HG03521 (cell line): Measurements from ENCODE around the gene TPP2.

ENCODE experiments used
- ATAC-seq: cut with Tn5 transposase; IDR thresholded peaks from one replicate; pipeline ENCODE4 v1.9.1; 2021; ENCODE audit warnings: mild to moderate bottlenecking, moderate library complexity; ENCODE audit not compliant: unreplicated experiment

Gene TPP2

DNA sequence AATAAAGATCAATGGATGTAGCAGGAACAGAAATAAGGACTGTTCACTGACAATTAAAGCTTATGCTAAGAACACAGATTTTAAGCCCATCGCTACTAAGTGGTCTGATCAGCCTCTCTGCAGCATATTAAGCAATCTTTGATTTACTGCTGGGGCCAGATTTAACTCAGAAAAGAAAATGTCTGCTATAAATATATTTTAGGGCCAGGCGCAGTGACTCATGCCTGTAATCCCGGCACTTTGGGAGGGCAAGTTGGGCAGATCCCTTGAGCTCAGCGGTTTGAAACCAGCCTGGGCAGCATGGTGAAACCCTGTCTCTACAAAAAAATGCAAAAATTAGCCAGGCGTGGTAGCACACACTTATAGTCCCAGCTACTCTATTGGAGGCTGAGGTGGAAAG is 55.1 kb downstream of the TPP2 start:
- no peak for ATAC-seq

DNA sequence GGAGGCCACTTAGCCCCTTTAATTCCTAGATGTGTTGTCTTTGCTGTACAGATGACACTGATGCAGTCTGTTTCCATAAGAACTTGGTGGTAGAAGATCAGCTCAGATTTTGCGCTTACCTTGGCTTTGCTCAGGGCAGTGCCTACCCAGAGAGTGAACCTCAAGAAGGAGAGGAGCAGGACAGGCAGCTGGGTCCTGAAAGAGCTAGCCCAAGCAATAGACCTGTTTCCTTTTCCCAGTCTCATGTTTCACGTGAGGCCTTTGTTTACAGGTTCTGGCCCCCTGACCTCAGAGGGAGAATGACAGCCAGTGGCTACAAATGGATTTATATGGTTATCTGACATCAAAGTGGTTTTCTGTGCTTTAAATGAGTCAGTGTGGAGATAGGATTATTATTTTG is 58.0 kb downstream of the TPP2 start:
- ATAC-seq, result no peak

DNA sequence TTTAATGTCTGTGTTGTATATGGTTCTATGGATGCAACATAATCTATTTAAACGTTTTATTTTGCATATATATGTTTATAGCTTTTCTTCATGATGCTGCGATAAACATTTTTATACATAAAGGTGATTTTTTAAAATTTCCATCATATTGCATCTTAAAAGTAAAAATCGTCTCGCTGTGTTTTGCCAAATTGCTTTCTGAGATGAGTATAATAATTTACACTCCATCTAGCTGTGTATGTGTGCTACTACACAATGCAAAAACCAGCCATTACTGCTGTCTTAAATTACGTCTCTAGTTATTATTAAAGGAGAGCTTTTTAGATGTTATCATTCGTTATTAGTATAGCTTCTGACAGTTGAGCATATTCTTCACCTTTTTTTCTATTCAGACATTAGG is 60.8 kb downstream of the TPP2 start:
- no peak for ATAC-seq

DNA sequence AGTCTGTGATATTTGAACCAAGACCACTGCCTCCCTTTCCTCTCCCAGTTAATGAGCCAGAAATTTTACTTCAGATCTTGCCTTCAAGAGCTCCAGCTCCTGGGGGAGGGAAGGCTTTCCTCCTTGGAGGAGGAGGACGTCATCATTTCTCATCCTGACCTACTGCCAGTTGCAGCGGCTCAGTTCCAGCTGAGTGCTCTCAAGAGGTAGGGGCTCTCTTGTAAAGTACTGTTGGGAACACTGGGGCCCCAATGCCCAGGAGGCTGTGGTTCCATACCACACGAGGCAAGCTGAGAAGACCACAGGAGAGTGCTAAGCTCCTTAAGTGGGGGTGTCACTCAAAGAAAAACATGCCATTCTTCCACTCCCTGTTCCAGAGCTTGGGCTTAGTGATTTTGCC is 61.9 kb downstream of the TPP2 start:
- ATAC-seq, result no peak

DNA sequence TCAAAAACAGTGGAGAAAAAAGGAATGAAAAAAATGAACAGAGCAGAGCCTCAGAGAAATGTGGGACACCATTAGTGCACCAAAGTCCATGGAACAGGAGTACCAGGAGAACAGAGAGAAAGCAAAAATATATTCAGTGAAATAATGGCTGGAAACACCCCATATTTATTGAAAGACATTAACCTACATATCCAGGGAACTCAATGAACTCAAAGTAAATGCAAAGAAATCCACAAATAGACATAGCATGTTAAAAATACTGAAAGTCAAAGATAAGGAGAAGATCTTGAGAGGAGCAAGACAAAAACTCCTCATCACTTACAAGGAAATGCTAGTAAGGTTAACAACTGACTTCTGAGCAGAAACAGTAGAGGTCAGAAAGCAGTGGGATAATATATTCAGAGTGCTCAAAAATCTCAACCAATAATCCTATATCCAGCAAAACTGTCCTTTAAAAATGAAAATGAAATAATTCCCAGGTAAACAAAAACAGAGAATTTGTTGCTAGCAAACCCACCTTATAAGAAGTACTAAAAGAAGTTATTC is 62.5 kb downstream of the TPP2 start:
- ATAC-seq, result no peak

DNA sequence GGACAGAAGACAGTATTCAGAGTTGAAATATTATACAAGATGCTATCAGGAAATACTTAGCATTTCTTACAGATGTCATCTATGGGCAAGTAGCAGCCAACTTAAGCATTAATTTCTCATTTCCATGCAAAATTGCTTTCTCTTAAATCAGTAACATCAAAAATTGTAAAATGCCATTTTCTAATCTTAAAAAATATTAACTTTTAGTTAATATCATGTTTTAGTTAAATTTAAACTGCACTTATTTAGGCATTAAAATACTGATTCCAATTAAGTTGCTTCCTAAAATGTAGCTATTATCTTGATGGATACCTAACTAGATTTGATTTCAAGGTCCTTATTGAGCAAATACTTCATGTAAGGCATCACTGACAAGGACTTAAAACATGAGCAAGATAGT is 70.2 kb downstream of the TPP2 start:
- ATAC-seq, result no peak

DNA sequence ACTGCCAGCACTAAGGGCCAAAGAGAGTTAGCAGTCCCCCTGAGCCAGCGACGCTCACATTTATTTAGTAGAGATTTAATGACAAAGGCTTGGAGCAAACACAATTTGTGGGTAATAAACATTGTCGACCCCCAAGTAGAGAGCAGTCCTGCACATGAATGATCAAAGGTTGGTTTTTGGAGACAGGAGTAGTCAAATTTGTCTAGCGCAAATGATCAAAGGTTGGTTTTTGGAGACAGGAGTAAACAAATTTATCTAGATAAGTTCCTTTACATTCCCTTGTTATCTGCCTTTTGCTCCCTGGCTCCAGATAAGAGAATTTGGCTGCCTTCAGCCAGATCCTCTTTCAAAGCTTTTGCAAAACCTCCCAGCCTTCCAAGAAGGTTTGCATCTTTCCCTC is 71.1 kb downstream of the TPP2 start:
- no peak for ATAC-seq

DNA sequence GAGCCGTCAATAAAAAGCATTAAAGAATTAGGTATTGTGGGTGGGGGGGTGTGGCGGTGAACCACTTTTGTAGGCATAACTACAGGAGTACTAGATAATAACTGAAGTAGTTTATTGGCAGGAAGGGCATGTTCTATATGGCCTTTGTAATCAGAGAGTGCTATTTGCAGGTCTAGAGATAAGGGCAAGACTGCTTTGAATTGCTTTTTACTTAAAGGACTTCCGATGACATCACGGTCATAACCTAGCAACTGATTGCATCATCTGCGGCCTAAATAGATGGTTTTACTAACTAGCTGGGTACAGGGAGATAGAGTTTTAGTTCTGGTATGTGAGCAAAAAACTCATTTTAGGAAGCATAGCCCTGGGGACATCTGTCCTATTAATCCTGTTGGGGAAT is 73.3 kb downstream of the TPP2 start:
- no peak for ATAC-seq

DNA sequence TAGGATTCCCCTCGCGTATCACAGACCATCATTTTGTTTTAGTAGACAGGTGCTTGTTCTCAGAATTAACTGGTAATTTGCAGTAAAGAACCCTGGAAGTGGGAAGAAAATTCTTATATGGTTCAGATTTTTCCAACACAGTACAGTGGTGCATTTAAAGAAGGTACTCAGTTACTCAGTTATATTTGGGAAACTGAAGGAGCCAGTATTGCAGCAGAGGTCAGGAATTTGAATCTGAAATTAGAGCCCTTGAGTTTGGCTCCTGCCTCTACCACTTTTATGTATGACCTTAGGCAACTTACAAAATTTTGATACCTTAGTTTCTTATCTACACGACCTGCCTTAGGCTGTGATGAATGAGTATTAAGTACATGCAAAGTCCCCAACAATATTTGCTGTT is 78.3 kb downstream of the TPP2 start:
- no peak for ATAC-seq

DNA sequence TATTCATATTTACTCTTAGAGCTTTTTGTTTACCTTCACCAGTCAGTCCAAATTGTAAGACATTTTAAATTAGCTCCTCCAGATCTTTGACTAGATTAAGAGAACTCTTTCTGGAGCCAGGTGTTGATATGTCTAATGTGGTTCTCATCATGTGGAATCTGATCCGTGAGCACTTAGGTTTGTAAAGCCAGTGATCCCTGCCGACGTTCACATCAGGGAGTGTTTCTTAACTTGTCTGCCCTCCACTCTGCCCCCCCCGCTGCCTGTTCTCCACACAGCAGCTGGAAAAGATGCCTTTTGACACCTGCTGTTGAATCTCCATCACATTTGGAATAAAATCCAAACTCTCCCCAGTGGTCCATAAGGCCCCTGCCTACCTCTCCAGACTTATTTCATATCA is 80.3 kb downstream of the TPP2 start:
- ATAC-seq, result no peak

DNA sequence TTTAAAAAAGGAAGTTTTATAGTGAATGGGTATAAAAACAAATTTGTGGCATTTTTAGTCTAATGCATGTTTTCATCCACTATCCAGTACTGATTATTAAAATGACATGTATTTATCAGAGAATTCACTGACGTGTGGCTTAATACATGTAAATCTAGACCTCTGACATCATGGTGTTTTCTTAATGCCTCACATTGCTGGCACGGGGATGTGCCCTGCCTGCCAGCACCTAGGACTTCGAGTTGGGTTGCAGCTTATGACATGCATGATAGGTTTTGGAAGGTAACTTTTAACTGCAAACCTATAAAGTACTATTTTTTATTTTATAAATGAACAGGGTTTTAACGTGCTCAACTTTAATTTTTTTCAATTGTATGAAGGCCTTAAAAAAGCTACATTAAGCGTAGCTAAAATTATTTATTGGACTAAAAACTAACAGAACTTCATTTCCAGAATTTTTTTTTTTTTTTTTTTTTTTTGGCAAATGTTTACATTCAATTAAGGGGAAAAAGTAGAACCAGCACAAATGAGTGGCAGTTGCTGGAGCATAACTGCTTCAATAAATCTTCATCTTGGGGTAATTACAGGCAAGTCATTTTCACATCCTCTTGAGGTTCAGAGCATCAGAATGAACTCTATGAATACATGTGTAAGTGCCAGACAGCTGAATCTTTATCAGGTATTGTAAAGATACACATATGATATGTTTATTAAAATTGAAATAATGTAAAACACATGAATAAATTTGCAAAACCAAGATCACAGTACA is 81.7 kb downstream of the TPP2 start:
- ATAC-seq, result no peak

DNA sequence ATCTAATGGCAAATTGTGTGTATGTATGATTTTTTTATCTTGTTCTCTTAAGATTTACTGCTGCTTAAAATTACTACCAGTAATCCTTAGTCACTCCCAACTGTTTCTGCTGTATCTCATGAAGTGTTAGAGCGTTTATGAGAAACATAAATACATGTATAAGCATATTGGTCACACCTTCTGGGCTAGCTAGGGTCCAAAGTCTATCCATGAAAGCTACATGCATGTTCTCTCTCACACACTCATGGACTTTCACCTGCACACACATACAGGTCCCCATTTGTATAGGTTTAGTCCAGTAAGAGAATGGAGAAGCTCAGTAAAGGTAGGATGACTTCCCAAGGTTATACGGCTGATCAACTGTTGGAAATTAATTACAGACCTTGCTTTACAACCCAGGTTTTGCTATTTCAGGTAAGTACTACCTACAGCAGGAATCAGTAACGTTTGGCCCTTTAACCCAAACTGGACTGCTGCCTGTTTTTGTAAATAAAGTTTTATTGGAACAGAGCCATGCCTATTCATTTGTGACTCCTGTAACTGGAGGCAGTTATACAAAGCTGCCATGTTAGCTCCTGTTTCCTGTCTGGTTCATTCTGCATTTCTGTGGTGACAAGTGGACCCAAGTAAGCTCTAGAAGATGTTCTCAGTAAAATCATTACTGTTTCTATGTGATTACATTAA is 82.8 kb downstream of the TPP2 start:
- ATAC-seq, result no peak

DNA sequence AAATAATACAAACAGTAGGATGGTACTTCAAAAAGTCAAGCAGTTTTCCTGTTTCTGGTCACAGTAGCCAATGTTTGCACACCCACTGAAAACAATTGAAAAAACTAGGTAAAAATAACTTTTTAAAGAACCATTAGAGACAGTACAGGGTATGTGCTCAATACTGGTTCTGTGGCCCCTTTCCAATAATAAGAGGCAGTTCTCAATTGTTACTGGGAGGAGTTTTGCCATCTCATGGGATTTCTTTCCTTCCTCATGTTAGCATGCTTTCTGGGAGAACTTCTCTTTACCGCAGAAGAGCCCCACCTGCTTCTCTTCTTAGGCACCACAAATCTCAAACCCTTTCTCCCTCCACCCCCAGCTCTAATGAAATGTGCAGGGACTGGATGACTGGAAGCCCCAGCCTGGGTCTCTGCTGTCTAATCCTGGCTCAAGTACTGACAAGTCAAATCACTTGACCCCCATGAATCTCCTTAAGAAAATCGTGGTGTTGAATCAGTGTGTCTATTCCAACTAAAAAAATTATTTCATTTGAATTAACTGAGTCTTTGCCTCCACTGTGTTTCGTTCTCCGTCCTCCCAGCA is 83.4 kb downstream of the TPP2 start:
- no peak for ATAC-seq

DNA sequence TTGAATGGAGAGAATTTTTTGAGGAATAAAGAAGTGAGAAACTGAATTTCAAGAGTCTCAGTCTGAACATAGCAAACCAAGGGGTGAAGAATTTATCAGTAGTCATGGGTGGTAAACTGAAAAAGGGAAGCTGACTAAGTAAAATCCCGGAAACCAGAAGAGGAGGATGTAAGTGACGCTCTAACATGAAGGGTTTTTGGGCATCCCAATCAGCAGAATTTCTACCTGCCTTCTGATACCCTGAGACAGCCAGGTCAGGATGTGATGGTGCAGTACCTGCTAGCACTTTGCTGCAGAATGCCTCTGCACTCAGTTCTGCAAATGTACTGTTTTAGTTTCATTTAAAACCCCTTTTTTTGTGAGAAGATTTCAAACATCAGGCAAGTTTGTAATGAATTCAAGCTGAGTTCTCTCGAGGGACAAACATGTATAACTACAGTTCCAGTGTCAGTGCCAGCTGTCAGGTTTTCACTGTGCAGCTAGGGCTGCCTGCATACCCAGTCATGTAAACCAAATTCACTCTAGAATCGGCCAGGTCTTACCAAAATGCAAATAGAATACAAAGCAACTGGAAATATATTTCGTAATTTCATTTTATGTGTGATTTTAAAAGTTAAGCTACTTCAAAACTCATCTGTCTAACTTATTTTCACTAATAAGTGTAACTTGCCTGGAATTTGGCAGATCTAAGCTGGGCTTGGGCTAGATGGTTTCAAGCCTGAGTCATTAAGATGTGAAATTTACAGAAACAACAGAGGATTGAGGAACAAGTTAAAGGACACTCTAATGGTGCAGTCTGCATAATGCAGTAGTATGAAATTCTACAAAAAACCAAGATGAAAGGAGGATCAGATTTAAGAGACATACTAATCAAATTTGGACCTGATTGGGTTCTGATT is 84.3 kb downstream of the TPP2 start:
- ATAC-seq, result no peak

DNA sequence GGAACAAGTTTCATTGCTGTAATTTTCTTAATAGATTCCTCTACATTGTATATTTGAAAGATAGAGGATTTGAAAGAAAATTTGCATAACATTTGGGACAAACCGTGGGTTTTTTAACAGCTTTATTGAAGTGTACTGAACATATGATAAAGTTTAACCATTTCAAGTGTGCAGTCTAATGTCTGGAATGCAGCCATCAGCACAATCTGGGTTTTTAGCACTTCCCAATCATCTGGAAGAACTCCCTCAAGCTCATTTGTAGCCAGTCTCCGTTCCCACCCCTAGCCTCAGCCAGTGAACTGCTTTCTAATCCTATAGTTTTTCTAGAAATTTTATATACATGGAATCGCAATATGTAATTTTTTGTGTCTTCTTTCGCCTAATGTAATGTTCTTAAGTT is 85.4 kb downstream of the TPP2 start:
- no peak for ATAC-seq

DNA sequence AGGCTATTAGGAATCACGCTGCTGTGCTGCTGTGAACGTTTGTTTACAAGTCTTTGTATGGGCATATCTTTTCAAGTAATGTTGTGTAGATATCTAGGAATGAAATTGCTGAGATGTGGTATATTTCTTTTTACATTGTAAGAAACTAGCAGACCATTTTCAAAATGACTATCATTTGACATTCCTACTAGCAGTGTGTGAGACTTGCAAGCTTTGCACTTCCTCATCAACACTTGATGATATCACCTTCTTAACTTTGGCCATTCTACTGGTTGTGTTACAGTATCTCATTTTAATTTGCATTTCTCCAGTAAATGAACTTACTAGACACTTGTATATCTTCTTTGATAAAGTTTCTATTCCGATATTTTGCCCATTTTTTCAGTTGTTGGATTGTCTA is 85.9 kb downstream of the TPP2 start:
- ATAC-seq, result no peak

DNA sequence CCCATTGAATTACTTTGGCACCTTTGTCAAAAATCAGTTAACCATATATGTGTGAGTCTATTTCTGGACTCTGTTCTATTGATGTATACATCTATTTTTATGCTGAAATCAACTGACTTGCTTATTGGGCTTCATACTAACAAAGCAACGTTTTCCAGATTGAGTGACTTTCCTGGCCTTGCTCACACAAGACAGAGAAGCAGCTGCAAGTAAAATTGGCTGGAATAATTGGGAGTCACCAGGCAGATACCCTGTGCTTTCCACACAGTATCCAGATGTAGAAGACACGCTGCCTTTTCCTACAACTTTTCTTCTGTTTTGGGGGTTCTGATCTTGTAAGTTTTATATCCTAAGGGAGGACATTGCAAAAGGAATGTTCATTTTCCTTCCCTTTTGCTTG is 86.9 kb downstream of the TPP2 start:
- ATAC-seq, result no peak

DNA sequence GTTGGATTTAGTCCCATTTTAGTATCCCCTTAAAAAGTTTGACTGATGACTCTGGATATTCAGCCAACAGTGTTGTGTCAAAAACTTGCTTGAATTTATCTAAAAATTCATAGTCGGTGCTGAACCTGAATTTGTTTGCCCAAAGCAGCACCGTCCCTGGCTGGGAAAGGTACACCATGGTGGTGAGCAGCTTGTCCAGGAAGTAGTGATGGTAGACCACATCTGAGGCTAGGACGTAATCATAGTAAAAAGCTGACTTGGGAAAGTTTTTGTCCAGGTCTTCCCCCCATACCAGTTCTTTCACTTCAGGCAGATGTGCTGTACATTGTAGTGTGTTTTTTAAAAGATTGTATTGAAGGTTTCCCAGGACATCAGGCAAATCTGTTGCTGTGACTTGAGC is 89.2 kb downstream of the TPP2 start:
- no peak for ATAC-seq

DNA sequence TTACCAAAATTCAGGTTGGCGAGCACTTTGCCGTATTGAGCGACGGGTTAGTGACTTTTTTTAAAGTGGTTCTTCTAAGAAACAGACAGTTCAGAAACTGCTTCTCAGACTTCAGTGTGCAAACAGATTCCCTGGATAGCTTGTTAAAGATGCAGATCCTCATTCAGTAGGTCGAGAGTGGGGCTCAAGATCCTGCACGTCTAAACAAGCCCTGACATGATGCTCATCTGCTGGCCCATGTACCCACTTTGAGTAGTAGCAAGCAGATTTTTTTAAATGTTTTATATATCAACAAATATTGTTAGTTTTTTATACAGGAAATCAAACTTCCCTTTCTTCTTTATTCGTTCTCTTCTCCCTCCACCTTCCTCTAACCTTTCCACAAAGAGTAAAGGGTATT is 90.7 kb downstream of the TPP2 start:
- no peak for ATAC-seq

DNA sequence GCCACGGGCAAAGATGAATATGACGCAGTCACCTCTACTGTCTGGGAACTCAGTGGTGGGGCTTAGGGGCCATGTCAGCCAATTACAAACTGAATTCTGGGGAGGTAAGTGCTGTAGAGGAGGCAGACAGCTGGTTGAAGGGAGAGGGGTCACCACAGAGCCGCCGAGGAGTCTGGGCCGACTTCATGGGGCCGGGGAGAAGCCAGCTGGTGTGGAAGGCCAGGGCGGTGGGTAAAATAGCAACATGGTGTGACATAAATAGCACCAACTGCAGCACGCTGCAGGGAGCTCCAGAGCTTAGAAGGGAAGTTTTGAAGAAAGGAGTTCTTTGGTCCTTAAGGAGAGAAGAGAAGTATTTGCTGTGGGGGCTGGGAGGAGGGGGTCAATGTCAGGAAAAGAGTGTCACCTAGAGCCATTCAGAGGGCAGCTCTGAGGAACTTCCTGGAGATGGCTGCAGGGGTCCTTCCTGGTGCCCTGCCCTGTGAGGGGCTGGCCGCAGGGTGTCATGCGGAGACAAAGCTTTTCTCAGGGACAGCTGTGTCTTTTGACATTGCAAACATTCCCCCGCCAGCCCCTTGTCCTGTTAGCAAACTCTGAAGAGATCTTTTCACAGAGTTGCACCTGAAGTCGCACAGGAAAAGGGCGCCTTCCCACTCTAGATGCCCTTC is 91.7 kb downstream of the TPP2 start:
- no peak for ATAC-seq

DNA sequence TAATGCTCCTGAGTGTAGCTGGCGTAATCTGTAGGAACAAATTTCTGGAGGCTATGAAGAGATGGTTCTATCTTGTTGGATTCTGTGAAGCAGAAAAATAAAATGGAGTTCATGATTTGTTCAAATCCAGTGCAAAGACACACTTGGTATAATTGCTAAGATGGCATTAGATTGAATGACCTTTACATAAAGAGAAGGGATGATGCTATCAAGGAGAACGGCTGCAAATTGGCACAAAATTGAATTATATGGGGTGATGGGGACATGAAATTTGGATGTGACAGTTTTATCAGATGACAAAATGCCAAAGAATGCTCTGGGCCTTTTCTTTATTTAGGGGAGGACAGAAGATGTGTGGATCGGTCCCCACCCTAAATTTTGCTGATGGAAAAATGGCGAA is 94.1 kb downstream of the TPP2 start:
- no peak for ATAC-seq
